Measurements from ENCODE around the gene SLC17A1. TPM values are rescaled to one million over a fixed set of nuclear protein-coding genes. Genes with fewer than 3 reads are reported as not detected.
A peak's percentile ranks its signal among the peaks of the same experiment; 100 is the strongest.

Gene SLC17A1
- total and polyA plus RNA-seq, 2 of the 13 experiments (the other 11 are each of a cell fraction or from before 2014, with no cell fraction given), result 0.09 to 2.1 TPM

- TF ChIP-seq TEAD3 (CRISPR knock-in tag; optimal IDR thresholded peaks at IDR 0.05; ENCODE audit: borderline replicate concordance) (peak; percentile 74), ZNF782 (CRISPR knock-in tag; IDR thresholded peaks at IDR 0.05; ENCODE audit: borderline replicate concordance) (peak; percentile 39; the same call in 1 of the 2 replicates), ZNF264 (CRISPR knock-in tag; IDR thresholded peaks at IDR 0.05) (0 out of 2 replicates have a peak, but pooled peaks have one; percentile 26), ZNF609 (CRISPR knock-in tag; IDR thresholded peaks at IDR 0.05; ENCODE audit: borderline replicate concordance) (peak; percentile 74), TBX3 (IDR thresholded peaks at IDR 0.05; ENCODE audit: borderline replicate concordance) (no peak), AHDC1 (CRISPR knock-in tag; IDR thresholded peaks at IDR 0.05; ENCODE audit: borderline replicate concordance) (peak; percentile 89; the same call in 1 of the 2 replicates), ZBTB20 (CRISPR knock-in tag; IDR thresholded peaks at IDR 0.05; ENCODE audit: borderline replicate concordance, low read depth) (0 out of 2 replicates have a peak, but pooled peaks have one; percentile 52), ZSCAN29 (CRISPR knock-in tag; conservative IDR thresholded peaks at IDR 0.05) (0 out of 2 replicates have a peak, but pooled peaks have one; percentile 75), SOX13 (IDR thresholded peaks at IDR 0.05) (0 out of 2 replicates have a peak, but pooled peaks have one; percentile 20), SOX13 (CRISPR knock-in tag; conservative IDR thresholded peaks at IDR 0.05 in 1 of 2, IDR thresholded peaks at IDR 0.05 in 1 of 2) (no peak), ZNF337 (CRISPR knock-in tag; IDR thresholded peaks at IDR 0.05; ENCODE audit: borderline replicate concordance, low read depth) (peak; percentile 61; the same call in 1 of the 2 replicates), ZBTB3 (CRISPR knock-in tag; IDR thresholded peaks at IDR 0.05; ENCODE audit: borderline replicate concordance, low read depth) (no peak), SOX5 (CRISPR knock-in tag; IDR thresholded peaks at IDR 0.05; ENCODE audit: borderline replicate concordance) (peak; percentile 25; the same call in 1 of the 2 replicates), ZNF274 (CRISPR knock-in tag; IDR thresholded peaks at IDR 0.05) (peak; percentile 24; the same call in 1 of the 2 replicates), ZNF441 (CRISPR knock-in tag; IDR thresholded peaks at IDR 0.05; ENCODE audit: borderline replicate concordance) (peak; percentile 27; the same call in 1 of the 2 replicates), ARNTL (CRISPR knock-in tag; IDR thresholded peaks at IDR 0.05) (0 out of 2 replicates have a peak, but pooled peaks have one; percentile 25), ZNF44 (CRISPR knock-in tag; IDR thresholded peaks at IDR 0.05) (0 out of 2 replicates have a peak, but pooled peaks have one; percentile 20), ZNF619 (CRISPR knock-in tag; IDR thresholded peaks at IDR 0.05) (peak; percentile 60; the same call in 1 of the 2 replicates)
Measured at GRCh38 chr6:25835442-25836283, 3.8 kb upstream of the SLC17A1 start (continued).

Measured in HepG2 (cell line).